NCI-H345 treated with DMSO at 0.1 percent for 48 hours (cell line): ENCODE data around the gene AHRR.
A peak's percentile ranks its signal among the peaks of the same experiment; 100 is the strongest.
"Not testable (repeated sequence)": the region's sequence is repeated elsewhere in the genome, so short reads cannot be mapped to it uniquely, and the experiment has no call there.

Experiments used
- DNase-seq: peaks from one replicate; lab custom pipeline; 2025; ENCODE audit not compliant: unreplicated experiment; lab: John Stamatoyannopoulos, UW

Gene AHRR

GRCh38 chr5:364497-364896, 43.0 kb downstream of the AHRR start:
- no peak for DNase-seq

- no peak for DNase-seq
These were observed 45.2 kb downstream of the AHRR start for GRCh38 chr5:366541-367357.

- DNase-seq = no peak
These were observed 46.0 kb downstream of the AHRR start for GRCh38 chr5:367358-368130.

GRCh38 chr5:368183-369084, 46.9 kb downstream of the AHRR start:
- DNase-seq = no peak

- no peak for DNase-seq
These were observed 47.8 kb downstream of the AHRR start for GRCh38 chr5:369151-369868.

- DNase-seq = not testable (repeated sequence)
These were observed 48.3 kb downstream of the AHRR start for GRCh38 chr5:369869-370236.

DNA sequence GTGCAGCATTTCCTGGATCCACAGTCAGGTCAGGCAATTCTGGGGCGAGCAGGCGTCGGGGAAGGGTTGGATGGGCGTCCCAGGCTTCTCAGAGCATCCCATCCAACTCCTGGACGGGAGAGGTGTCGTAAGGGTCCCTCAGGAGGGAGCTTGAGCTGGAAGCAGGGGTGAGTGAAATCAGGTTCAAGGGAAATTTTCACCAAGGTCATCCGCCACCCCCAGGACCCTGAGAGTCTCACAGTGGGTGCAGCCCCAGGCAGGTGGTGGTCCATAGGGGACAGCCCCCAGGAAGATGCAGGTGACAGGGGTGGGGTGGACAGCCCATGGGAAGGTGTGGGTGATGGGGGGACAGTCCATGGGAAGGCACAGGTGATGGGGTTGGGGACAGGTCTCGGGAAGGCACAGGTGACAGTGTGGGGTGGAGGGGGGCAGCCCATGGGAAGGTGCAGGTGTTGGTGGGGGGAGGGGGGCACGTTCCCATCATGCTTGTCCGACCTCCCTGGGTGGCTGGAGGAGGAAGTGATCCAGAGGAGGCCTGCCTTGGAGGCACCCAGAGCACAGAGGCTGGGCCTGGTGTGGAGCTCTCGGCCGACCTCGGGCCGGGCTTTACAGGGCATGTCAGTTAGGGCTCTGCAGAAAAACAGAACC, 48.9 kb downstream of the AHRR start:
- no peak for DNase-seq

GRCh38 chr5:370959-371810, 49.7 kb downstream of the AHRR start:
- DNase-seq = peak; percentile 44

GRCh38 chr5:371811-372555, 50.5 kb downstream of the AHRR start:
- DNase-seq = no peak

DNA sequence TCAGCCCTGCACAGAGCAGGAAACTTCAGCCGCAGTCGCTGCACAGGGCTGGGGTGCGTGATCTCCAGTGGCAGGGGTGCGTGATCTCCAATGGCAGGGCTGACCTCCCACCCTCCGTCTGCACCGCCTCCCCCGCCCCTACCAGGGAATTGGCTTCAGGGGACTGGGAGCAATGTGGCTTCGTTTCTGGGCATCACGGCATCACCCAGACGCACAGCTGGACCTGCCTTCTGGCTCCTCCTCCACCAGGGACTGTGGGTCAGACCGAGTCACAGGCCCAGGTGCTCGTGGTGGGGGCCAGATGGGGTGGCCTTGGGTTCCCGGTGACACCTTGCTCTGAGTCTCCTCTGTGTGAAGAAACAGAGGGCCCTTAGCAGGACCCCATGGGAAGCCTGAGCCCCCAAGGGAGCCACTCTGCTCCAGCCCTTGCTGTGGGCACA, 51.1 kb downstream of the AHRR start:
- no peak for DNase-seq

DNA sequence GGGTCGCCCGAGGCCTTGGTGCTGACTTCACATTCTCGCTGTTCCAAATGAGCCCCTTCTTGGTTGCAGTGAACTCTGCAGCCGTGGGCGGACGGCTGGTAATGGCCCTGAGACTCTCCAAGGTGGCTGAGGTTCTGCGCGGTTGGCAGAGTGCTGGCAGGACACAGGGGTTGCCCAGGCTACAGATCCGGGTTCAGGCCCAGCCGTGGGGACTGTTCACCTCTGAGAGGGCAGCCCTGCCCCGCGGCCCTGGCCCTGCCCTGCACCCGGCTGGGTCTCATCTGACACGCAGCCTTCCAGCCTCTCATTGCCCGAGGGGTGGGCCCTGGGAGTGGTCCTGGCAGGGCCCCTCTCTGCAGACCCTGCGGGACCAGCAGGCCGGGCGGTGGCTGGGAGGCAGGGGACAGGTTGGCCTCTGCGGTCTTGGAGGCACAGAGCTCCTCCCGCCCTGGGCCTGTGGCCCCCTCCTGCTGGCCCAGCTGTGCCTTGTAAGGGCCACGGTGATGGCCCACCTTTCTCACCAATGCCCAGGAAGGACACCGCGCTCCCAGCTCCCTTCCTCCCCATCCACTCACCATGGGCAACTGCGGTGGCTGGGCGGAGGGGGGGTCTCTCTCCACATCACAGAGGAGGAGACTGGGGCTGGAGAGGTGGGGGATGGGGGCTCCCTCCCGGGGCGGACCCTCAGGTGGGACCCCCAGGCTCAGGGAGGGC, 51.6 kb downstream of the AHRR start:
- peak; percentile 40 for DNase-seq

DNA sequence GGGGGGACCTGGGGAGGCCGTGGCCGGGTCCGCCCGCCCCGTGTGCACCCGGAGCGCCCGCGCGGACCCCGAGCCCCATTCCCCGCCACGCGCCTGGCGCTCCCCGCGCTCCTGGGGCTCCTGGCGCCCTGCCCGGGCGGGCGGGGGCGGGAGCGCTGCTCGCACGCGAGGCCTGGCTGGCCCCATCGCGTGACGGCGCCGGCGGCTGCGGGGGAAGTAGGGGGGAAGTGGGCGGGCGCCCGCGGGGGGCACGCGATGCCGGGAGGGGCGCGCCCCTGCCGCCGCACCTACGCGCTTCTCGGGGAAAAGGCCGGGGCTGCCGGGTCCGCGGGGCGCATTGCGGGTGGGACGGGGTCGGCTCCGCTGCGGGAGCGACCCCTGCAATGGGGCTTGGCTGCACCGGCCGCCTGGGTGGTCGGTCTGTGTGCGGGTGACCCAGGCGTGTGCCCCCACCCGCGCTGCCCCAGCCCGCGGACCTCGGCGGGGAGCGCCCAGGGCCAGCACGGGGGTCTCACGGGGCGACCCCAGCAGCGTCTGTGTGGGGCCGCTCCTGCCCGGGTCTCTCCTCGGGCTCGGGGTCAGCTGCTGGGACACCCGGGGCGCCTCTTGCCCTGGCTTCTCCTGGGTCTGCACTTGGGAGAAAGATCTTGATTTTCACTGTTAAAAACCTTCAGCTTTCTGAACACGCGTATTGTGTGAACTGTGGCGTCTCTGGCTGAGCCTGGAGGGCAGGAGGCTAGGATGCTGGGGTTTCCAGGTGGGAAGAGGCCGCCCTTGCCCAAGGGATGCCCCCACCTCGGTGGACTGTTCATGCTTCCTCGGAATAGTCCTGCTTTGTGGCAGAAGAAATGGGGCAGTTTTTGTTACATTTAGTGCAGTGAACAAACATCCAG, 52.4 kb downstream of the AHRR start:
- peak; percentile 47 for DNase-seq

- no peak for DNase-seq
These were observed 53.3 kb downstream of the AHRR start for GRCh38 chr5:374631-375335.

DNA sequence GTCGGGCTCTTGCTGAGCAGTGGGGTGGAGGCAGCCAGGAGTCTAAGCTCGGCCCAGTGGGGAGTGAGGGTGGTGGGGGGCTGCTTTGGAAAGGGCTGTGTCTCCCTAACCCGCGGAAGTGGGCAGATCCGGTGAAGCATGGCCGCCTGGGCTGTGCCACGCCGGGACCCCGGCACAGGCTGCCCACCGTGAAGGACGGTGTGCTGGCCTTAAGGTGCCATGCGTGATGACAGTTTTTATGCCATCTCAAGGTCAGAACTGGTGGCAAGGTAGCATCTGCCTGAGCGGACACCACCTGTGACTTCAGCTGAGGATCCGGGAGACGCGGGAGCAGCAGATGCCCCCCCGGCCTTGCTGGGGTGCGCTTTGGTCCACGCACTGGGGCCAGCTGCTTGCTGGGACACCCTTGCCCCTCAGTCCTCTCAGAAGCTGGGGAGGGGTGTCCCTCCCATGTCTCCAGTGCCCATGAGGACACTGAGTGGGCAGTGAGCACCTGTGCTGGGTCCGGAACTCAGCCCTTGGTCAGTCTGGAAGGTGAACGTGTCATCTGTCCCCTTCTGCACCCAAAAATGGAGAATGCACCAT, 53.9 kb downstream of the AHRR start:
- DNase-seq = no peak

- DNase-seq = no peak
These were observed 54.6 kb downstream of the AHRR start for GRCh38 chr5:375921-376798.
